HG03159 (cell line): Measurements from ENCODE around the gene LMO7.
"Not testable (repeated sequence)": the region's sequence is repeated elsewhere in the genome, so short reads cannot be mapped to it uniquely, and the experiment has no call there.

ENCODE experiments used
- ATAC-seq: cut with Tn5 transposase; IDR thresholded peaks from one replicate; pipeline ENCODE4 v1.9.1; 2021; ENCODE audit warnings: mild to moderate bottlenecking, moderate library complexity; ENCODE audit not compliant: unreplicated experiment

The LMO7 gene

DNA sequence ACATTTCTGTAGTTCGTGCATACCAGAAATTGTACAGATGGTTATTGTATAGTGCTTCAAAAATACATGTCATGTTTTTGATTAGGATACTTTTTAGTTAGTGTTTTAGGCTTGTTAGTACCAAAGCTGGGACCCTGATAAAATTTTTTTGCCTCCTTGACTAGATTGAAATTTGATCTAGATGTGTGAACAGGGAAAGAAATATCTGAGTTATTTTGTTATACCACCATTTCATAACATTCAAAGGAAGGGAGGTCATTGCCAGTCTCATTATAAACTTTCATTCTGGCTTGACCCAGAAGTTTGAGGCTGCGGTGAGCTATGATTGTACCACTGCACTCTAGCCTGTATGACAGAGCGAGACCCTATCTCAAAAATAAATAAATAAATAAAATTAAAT, 9.0 kb downstream of the LMO7 start:
- no peak for ATAC-seq

DNA sequence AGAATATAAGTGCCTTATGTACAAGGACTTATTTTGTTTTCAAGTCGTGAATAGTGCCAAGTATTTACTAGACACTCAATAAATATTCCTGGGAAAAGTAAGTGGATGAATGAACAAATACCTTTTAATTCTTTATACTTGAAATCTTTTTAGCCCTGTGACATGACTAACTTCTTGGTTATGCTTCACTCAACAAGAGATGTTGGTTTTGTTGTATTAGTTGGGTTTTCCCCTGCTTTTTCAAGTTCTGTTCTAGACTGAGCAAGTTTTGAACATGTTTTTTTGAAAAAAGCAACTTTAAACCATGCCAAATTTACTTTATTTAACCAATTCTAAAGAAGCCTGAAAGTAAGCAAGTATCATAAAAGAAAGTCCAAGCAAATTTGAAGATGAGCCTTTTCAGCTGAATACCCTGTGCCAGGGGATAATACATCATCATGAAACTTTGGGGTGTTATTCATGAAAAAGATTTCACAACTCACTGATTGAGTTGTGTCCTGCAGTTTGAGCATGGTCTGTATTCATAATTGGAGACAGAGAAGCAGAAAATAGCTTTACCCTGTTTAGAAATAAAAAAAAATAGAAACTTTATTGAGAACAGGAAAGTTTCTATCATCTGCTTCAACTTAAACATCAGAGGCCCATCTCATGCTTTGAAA, 11.1 kb downstream of the LMO7 start:
- ATAC-seq = peak; percentile 71

- ATAC-seq = no peak
Measured at GRCh38 chr13:75648446-75648845, 12.3 kb downstream of the LMO7 start.

- ATAC-seq = no peak
Measured at GRCh38 chr13:75651013-75651412, 14.9 kb downstream of the LMO7 start.

GRCh38 chr13:75652726-75653125, 16.6 kb downstream of the LMO7 start:
- no peak for ATAC-seq

DNA sequence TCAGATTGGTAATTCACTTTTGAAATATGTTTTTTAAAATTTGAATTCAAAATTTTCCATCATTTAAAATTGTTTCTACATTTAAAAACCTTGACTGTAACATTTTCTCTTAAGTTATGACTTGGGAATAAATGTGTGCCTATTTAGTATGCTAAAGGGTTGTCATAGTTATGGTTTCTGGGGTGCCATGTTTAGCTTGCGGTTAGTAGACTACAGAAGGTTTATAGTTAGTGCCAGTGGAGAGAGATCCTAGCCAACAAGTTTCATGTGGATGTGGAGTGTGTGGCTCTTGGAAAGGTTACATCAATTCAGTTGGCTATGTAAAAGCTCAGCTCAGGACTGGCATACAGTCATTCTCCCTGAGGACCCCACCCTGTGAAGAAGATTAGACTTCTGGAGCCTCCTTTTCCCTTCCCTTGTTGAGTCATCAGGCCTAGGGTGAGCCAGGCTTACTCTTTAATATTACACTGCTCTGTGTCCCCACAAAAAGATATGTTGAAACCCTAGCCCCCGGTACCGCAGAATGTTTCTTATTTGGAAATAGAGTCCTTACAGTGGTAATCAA, 20.4 kb downstream of the LMO7 start:
- no peak for ATAC-seq

DNA sequence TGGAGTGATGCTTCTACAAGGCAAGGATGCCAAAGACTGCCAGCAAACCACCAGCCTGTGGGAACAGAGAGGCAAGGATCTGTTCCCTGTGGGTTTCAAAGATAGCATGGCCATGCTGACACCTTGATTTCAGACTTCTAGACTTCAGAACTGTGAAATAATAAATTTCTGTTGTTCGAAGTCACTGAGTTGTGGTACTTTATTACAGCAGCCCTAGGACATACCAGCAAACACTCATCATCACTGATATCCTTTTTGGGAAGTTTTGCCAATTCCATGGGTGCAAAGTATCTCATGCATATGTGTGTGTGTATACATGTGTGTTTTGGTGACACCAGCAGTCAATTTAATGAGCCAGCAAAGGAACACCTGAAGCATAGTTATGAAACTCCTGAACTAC, 21.0 kb downstream of the LMO7 start:
- no peak for ATAC-seq

GRCh38 chr13:75660694-75661093, 24.6 kb downstream of the LMO7 start:
- ATAC-seq = no peak

- no peak for ATAC-seq
Measured at GRCh38 chr13:75661443-75661842, 25.3 kb downstream of the LMO7 start.

GRCh38 chr13:75666646-75667351, 30.7 kb downstream of the LMO7 start:
- ATAC-seq = no peak

DNA sequence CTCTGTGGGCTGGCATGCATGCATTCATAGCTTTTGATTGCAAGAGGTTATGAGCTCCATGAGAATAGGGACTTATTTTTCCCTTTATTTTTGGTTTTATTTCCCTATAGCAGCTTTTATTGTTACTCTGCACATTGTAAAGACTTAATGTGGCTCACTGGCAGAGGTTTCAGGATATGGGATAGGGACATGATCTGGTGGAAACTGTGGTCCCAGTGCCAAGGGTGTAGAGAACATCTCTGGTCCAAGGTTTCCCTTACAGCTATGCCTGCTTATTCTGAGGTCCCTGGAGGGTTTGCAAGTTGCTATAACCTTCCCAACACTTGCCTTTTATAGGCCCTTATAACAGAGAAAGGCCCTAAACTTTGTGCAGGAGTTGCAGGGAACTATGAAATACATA, 33.6 kb downstream of the LMO7 start:
- no peak for ATAC-seq

GRCh38 chr13:75670496-75670895, 34.4 kb downstream of the LMO7 start:
- no peak for ATAC-seq

DNA sequence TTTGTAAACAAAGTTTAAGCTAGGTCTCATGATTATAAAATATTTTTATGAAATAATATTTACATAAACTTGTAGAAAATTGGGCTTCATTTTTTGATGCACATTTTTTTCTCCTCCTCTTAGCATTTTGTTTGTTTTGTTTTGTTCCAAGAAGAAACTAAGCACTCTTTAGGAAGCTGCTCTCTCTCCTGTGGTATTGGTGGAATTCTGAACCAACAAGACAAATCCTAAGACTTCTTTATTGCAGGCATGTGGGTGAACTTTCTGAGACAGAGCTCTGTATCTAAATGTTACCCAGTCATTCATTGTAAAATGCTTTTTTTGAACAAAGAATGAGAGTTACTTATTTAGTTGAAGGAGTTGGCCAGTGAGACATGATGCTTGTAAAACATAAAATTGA, 39.3 kb downstream of the LMO7 start:
- ATAC-seq = no peak

DNA sequence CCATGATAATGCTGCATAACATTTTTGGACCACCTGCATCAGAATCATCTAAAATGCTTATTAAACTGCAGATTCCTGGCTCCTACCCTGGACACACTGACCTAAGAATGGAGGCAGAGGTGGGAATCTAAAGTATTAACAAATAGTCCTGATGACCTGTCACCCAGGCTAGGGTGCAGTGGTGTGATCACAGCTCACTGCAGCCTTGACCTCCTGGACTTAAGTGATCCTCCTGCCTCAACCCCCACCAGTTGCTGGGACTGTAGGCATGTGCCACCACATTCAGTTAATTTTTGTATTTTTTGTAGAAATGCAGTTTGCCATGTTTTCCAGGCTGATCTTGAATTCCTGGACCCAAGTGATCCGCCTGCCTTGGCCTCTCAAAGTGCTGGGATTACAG, 43.3 kb downstream of the LMO7 start:
- ATAC-seq = no peak

DNA sequence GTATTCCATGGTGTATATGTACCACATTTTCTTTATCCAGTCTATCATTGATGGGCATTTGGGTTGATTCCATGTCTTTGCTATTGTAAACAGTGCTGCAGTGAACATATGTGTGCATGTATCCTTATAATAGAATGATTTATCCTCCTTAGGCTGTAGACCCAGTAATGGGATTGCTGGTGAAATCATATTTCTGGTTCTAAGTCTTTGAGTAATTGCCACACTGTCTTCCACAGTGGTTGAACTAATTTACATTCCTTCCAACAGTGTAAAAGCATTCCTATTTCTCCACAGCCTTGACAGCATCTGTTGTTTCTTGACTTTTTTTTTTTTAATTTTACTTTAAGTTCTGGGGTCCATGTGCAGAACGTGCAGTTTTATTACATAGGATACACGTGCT, 44.1 kb downstream of the LMO7 start:
- ATAC-seq = not testable (repeated sequence)

DNA sequence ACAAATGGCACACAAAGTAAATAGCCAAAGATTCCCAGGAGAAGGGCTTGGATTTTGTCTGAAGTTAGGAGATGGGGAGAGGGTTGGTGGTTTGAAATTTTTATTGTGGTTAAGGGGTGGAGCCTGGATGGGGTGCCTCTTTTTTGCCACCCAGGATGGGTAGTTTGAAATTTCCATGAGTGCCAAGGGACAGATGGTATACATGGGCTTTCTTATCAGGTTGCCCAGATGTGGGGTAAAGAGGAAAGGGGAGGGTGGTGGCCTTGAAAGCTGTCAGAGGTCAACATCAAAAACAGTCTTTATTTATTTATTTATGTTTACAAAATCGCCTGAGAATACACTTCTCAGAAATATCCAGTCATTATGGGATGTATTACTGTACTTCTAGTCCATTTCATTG, 46.2 kb downstream of the LMO7 start:
- ATAC-seq = no peak

- no peak for ATAC-seq
Measured at GRCh38 chr13:75685239-75685697, 49.1 kb downstream of the LMO7 start.

GRCh38 chr13:75687150-75687763, 51.1 kb downstream of the LMO7 start:
- ATAC-seq = no peak

DNA sequence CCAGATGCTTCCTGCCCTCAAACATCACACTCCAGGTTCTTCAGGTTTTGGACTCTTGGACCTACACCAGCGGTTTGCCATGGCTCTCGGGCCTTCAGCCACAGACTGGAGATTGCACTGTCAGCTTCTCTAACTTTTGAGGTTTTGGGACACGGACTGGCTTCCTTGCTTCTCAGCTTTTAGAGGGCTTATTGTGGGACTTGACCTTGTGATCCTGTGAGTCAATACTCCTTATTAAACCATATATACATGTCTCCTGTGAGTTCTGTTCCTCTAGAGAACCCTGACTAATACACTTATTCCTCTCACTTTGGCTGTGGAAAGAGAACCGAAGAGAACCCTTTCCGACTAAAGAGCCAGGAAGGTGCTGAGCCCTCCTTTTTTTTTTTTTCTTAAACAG, 53.6 kb downstream of the LMO7 start:
- no peak for ATAC-seq

DNA sequence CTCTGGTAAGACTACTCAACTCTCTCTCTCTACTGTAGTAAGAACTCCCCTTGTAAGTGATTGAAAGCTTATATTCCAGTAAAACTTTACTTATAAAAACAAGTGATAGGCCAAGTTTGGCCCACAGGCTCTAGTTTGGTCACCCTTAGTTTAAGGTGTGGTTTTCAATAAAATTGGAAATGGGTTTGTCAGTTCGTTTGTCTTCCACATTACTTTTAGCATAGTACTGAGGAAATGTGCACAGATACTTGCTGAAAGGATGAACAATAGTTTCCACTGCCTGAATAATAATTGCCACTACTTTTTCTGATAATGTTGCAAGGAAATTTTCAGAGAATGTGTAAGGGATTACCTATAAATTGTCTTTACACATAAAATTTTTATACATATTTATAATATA, 54.5 kb downstream of the LMO7 start:
- no peak for ATAC-seq

GRCh38 chr13:75691183-75691582, 55.1 kb downstream of the LMO7 start:
- ATAC-seq = no peak

GRCh38 chr13:75693227-75693626, 57.1 kb downstream of the LMO7 start:
- no peak for ATAC-seq
